Prostate gland (tissue), 2 donors: ENCODE data around the gene RPTOR.

Source experiments
- POLR2A ChIP-seq: fragments of 450-650 bp; IDR thresholded peaks from one replicate; pipeline ENCODE4 v1.6.1; 2016; ENCODE audit warnings: antibody characterized with exemption, mild to moderate bottlenecking
- TF ChIP-seq, protein P1 (sequence below), 4 experiments: fragments of 200-600 bp in 2 of 4; fragments of 450-650 bp in 2 of 4; sonication (generic) in 2 of 4; IDR thresholded peaks; 1 replicate in 3 of 4; 2 replicates in 1 of 4; pipeline ENCODE4 v1.5.1; 2016 to 2019; ENCODE audit warnings: antibody characterized with exemption in 4 of 4, mild to moderate bottlenecking in 2 of 4, moderate library complexity in 2 of 4

DNA sequence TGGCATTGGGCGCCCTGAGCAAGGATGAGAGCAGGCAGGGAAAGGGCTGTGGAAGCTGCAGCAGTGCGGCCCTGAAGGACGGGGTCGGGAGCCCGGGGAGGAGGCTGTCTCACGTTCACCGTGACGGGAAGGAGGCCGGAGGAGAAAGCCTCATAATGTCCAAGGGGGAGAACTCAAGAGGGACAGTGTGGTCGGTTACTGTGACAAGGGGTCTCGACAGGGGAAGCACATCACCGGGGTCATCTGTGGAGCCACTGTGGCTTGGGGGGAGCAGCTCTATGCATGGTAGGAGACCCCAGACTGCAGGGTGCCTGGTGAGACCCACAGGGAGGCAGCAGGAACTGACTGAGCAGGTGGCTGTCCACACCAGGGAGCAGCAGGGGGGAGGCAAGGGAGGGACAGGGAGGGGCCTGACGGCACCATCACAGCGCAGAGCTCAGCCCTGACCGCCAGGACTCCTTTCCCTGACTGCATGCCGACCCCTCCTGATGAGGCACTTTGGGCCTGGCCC is 292.4 kb downstream of the RPTOR start:
- TF ChIP-seq, protein P1, sequence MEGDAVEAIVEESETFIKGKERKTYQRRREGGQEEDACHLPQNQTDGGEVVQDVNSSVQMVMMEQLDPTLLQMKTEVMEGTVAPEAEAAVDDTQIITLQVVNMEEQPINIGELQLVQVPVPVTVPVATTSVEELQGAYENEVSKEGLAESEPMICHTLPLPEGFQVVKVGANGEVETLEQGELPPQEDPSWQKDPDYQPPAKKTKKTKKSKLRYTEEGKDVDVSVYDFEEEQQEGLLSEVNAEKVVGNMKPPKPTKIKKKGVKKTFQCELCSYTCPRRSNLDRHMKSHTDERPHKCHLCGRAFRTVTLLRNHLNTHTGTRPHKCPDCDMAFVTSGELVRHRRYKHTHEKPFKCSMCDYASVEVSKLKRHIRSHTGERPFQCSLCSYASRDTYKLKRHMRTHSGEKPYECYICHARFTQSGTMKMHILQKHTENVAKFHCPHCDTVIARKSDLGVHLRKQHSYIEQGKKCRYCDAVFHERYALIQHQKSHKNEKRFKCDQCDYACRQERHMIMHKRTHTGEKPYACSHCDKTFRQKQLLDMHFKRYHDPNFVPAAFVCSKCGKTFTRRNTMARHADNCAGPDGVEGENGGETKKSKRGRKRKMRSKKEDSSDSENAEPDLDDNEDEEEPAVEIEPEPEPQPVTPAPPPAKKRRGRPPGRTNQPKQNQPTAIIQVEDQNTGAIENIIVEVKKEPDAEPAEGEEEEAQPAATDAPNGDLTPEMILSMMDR (IDR thresholded peaks at IDR 0.05) = no peak
- TF ChIP-seq POLR2A = no peak
